H1 (cell line): ENCODE data around the gene DHPS. TPM values are rescaled to one million over a fixed set of nuclear protein-coding genes. Genes with fewer than 3 reads are reported as not detected.

Source experiments
- BCL11A ChIP-seq, 2 experiments: IDR thresholded peaks; one replicate each; pipeline ENCODE4 v1.6.1; 2011; ENCODE audit warnings: low read depth in 2 of 2, low read length in 2 of 2, mild to moderate bottlenecking in 2 of 2
- CBX5 ChIP-seq: fragments of 300-800, 300-1000 bp; sonication (generic); IDR thresholded peaks from 2 replicates; pipeline ENCODE4 v1.7.1; 2016; ENCODE audit warnings: antibody characterized with exemption, low read length, low read depth
- NRF1 ChIP-seq: IDR thresholded peaks from 2 replicates; pipeline ENCODE4 v1.6.1; 2011; ENCODE audit warnings: mild to moderate bottlenecking, low read depth, low read length, improper control_type of control experiment
- POU5F1 ChIP-seq: IDR thresholded peaks from 2 replicates; pipeline ENCODE4 v1.6.1; 2011; ENCODE audit warnings: low read depth, mild to moderate bottlenecking, low read length, moderate library complexity
- RFX5 ChIP-seq: IDR thresholded peaks from 2 replicates; pipeline ENCODE4 v1.6.1; 2011; ENCODE audit warnings: low read depth, low read length, improper control_type of control experiment, borderline replicate concordance
- RNF2 ChIP-seq: fragments of 200-900, 300-1000 bp; sonication (generic); IDR thresholded peaks from 2 replicates; pipeline ENCODE4 v1.7.1; 2016; ENCODE audit warnings: borderline replicate concordance, low read depth, mild to moderate bottlenecking, antibody characterized with exemption, low read length; ENCODE audit not compliant: poor library complexity, severe bottlenecking; ENCODE audit errors: missing control alignments
- SRF ChIP-seq: IDR thresholded peaks from 2 replicates; pipeline ENCODE4 v1.6.1; 2011; ENCODE audit warnings: mild to moderate bottlenecking, low read depth, low read length, moderate library complexity
- polyA plus RNA-seq, 7 experiments: library from polyadenylated mRNA; depleted of rRNA in 3 of 7; stranded (reverse) in 5 of 7; unstranded in 2 of 7; fragments of >200 nt in 5 of 7; fragments of 200-250 nt in 2 of 7; gene quantifications; 1 replicate in 5 of 7; 2 replicates in 1 of 7; 4 replicates in 1 of 7; pipeline versions ENCODE4 v1.2.1 to v1.2.3, GENCODE V29; 2011 to 2013; ENCODE audit warnings: missing spikeins in 2 of 7, mixed read lengths in 2 of 7
- total RNA-seq: library from RNA; stranded (reverse); fragmentation: NEBNext Ultra II Directional; extraction: Animal tissue kit (Norgen Biotek cat#: 25700); gene quantifications from 2 replicates; pipeline ENCODE4 v1.2.1, GENCODE V29; 2021
- TF ChIP-seq, protein P1 (sequence below): IDR thresholded peaks from 2 replicates; pipeline ENCODE4 v1.6.1; 2012; ENCODE audit warnings: inconsistent platforms
- TF ChIP-seq, protein P2 (sequence below): IDR thresholded peaks from 2 replicates; pipeline ENCODE4 v1.6.1; 2012; ENCODE audit warnings: low read length, inconsistent platforms

The DHPS gene
- total and polyA plus RNA-seq, 2 of the 8 experiments (the other 6 are each of a cell fraction or from before 2014, with no cell fraction given) = 86.6 to 99.6 TPM

DNA sequence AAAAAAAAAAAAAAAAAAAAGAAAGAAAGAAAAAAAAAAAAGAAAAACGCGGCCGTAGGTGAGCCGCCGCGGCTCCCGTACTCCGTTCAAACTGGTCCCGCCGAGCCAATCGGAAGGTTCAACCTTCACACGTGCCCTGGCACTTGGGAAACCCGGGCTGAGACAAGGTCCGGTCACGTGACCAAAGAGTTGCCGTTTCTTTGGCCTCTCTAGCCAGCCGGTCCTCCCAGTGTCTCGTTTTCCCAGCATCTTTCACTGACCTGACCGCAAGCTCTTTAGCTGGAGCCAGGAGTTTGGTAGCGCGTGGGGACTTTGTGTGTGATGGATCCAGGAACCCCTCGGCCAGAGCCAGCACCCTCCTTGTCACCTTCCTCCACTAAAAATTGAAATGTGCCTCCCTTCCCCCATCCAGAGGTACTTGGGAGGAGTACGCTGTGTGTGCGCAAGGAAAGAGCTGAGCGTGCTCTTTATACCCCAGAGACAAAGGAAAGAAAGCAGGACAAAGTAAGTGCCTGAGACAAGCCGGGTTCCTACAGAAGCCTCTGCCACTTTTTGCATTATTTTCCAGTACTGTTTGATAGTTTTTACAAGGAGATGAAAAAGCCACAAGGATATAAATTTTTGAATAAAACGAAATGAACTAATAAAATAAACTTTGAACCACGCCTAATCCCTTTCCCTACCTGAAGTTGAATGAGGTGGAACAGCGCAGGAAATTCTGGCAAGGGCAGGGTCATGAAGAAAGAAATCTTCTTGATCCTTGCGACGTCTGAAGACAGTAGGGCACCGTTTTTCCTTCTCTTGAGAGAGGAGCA, 41.1 kb upstream of the DHPS start (continued):
- TF ChIP-seq, protein P1, sequence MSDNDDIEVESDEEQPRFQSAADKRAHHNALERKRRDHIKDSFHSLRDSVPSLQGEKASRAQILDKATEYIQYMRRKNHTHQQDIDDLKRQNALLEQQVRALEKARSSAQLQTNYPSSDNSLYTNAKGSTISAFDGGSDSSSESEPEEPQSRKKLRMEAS = peak; percentile 91
- TF ChIP-seq RFX5 = no peak
- TF ChIP-seq BCL11A (IDR thresholded peaks at IDR 0.05; ENCODE audit: low read depth in 2 of 2, low read length in 2 of 2) = no peak
- TF ChIP-seq, protein P2, sequence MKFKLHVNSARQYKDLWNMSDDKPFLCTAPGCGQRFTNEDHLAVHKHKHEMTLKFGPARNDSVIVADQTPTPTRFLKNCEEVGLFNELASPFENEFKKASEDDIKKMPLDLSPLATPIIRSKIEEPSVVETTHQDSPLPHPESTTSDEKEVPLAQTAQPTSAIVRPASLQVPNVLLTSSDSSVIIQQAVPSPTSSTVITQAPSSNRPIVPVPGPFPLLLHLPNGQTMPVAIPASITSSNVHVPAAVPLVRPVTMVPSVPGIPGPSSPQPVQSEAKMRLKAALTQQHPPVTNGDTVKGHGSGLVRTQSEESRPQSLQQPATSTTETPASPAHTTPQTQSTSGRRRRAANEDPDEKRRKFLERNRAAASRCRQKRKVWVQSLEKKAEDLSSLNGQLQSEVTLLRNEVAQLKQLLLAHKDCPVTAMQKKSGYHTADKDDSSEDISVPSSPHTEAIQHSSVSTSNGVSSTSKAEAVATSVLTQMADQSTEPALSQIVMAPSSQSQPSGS = no peak
- no peak for TF ChIP-seq NRF1
- no peak for TF ChIP-seq CBX5
- TF ChIP-seq RNF2 = no peak
- TF ChIP-seq POU5F1 = no peak
- TF ChIP-seq SRF = no peak
